Endothelial cell of umbilical vein (primary cell): Measurements from ENCODE around the gene ITGB8. TPM values are rescaled to one million over a fixed set of nuclear protein-coding genes. Genes with fewer than 3 reads are reported as not detected.

Source experiments
- BruUV-seq: library from RNA; stranded (reverse); fragments of 400-500 nt; replicated peaks from 2 replicates; lab custom pipeline; 2021; lab: Mats Ljungman, UMichigan
- CTCF ChIA-PET: fragments of 300-600, 350-600 bp; sonication (Branson Sonifier 250); formaldehyde crosslinking; loops from one replicate; lab custom pipeline; 2021; ENCODE audit warnings: antibody characterized with exemption, inconsistent platforms; lab: Charles Lee
- POLR2A ChIA-PET: fragments of 300-600, 350-600 bp; sonication (Branson Sonifier 250); formaldehyde crosslinking; loops from one replicate; lab custom pipeline; 2021; ENCODE audit warnings: antibody characterized with exemption, inconsistent platforms; lab: Charles Lee
- DNase-seq: peaks from one replicate; pipeline ENCODE4 v3.0.0-alpha.2; 2011; ENCODE audit warnings: low read depth, low spot score
- FAIRE-seq: peaks from 2 replicates; lab custom pipeline; 2011; peaks lifted over from hg19 to GRCh38; lab: Jason Lieb, UNC
- H2AFZ ChIP-seq: 2 replicates; pipeline ENCODE4 v1.6.0; 2012; ENCODE audit warnings: low read depth, low read length, control low read depth, inconsistent platforms
- H3K27ac ChIP-seq: 2 replicates; pipeline ENCODE4 v1.5.1; 2011; ENCODE audit warnings: low read depth, mild to moderate bottlenecking, control low read depth, low read length, moderate library complexity; ENCODE audit not compliant: insufficient read depth
- H3K27me3 ChIP-seq, 2 experiments: 2 replicates each; pipeline versions ENCODE4 v1.6.0 to v1.6.1; 2011; ENCODE audit warnings: low read length in 2 of 2, mixed read lengths in 1 of 2; ENCODE audit not compliant: control insufficient read depth in 2 of 2, insufficient read depth in 2 of 2
- H3K36me3 ChIP-seq, 2 experiments: 2 replicates in 1 of 2; 3 replicates in 1 of 2; pipeline ENCODE4 v1.5.1; 2011; ENCODE audit warnings: low read length in 2 of 2, mild to moderate bottlenecking in 1 of 2, moderate library complexity in 1 of 2; ENCODE audit not compliant: control insufficient read depth in 2 of 2, insufficient read depth in 2 of 2; ENCODE audit errors: extremely low read depth in 1 of 2
- H3K4me1 ChIP-seq: 3 replicates; pipeline ENCODE4 v1.5.1; 2011; ENCODE audit warnings: mild to moderate bottlenecking, low read length; ENCODE audit not compliant: control insufficient read depth, insufficient read depth; ENCODE audit errors: extremely low read depth
- H3K4me2 ChIP-seq: 2 replicates; pipeline ENCODE4 v1.6.1; 2011; ENCODE audit warnings: low read length, control low read depth, mixed read lengths; ENCODE audit not compliant: insufficient read depth
- H3K4me3 ChIP-seq, 3 experiments: fragments of 200-600 bp in 1 of 3; sonication (generic), shearing (Covaris generic) in 1 of 3; replicated peaks in 1 of 3; 2 replicates each; pipeline ENCODE4 v1.5.1; 2011 to 2016; ENCODE audit warnings: control low read depth in 3 of 3, low read length in 3 of 3, mild to moderate bottlenecking in 2 of 3, inconsistent platforms in 1 of 3, low read depth in 1 of 3, moderate library complexity in 1 of 3; ENCODE audit not compliant: insufficient read depth in 1 of 3
- H3K79me2 ChIP-seq: 2 replicates; pipeline ENCODE4 v1.6.0; 2012; ENCODE audit warnings: low read length, inconsistent platforms; ENCODE audit not compliant: control insufficient read depth, insufficient read depth
- H3K9ac ChIP-seq: replicated peaks from 2 replicates; pipeline ENCODE3; 2011; ENCODE audit warnings: low read length, control low read depth; ENCODE audit not compliant: insufficient read depth; ENCODE audit errors: extremely low read depth
- H3K9me1 ChIP-seq: replicated peaks from 3 replicates; pipeline ENCODE4 v1.6.0; 2011; ENCODE audit warnings: mild to moderate bottlenecking, low read length; ENCODE audit not compliant: control insufficient read depth, insufficient read depth; ENCODE audit errors: extremely low read depth
- H3K9me3 ChIP-seq: replicated peaks from 2 replicates; pipeline ENCODE4 v1.5.1; 2012; ENCODE audit warnings: low read length, inconsistent platforms; ENCODE audit not compliant: control insufficient read depth, insufficient read depth
- H4K20me1 ChIP-seq: replicated peaks from 2 replicates; pipeline ENCODE3; 2011; ENCODE audit warnings: mild to moderate bottlenecking, low read length; ENCODE audit not compliant: control insufficient read depth, insufficient read depth; ENCODE audit errors: extremely low read depth
- CTCF ChIP-seq, 2 donors: IDR thresholded peaks; 1 replicate in 1 of 2; 2 replicates in 1 of 2; pipeline ENCODE4 v1.5.1; 2011; ENCODE audit warnings: low read length in 2 of 2, mild to moderate bottlenecking in 2 of 2, moderate library complexity in 2 of 2, control low read depth in 1 of 2, inconsistent platforms in 1 of 2, low read depth in 1 of 2; ENCODE audit not compliant: insufficient read depth in 1 of 2; ENCODE audit errors: extremely low read depth in 1 of 2
- EZH2 ChIP-seq: IDR thresholded peaks from 2 replicates; pipeline ENCODE4 v1.6.1; 2012; ENCODE audit warnings: borderline replicate concordance, low read depth, mild to moderate bottlenecking, moderate library complexity, low read length, inconsistent platforms; ENCODE audit not compliant: severe bottlenecking
- FOS ChIP-seq: IDR thresholded peaks from 2 replicates; pipeline ENCODE4 v1.6.1; 2011; ENCODE audit warnings: mild to moderate bottlenecking, low read length, moderate library complexity, borderline replicate concordance; ENCODE audit not compliant: insufficient read depth
- GATA2 ChIP-seq: IDR thresholded peaks from 2 replicates; pipeline ENCODE4 v1.7.0; 2011; ENCODE audit warnings: low read depth, mild to moderate bottlenecking, moderate library complexity, mixed read lengths, low read length; ENCODE audit not compliant: insufficient read length, insufficient read depth
- JUN ChIP-seq: IDR thresholded peaks from 2 replicates; pipeline ENCODE4 v1.6.1; 2011; ENCODE audit warnings: borderline replicate concordance, low read depth; ENCODE audit not compliant: insufficient read length, insufficient read depth
- MYC ChIP-seq: IDR thresholded peaks from one replicate; pipeline ENCODE4 v1.6.1; 2011; ENCODE audit warnings: mild to moderate bottlenecking, low read depth, low read length
- POLR2A ChIP-seq: IDR thresholded peaks from 2 replicates; pipeline ENCODE4 v1.6.1; 2012; ENCODE audit warnings: low read depth, mild to moderate bottlenecking, control low read depth, low read length
- POLR2AphosphoS5 ChIP-seq: IDR thresholded peaks from 2 replicates; pipeline ENCODE4 v1.6.1; 2012; ENCODE audit warnings: low read depth, mild to moderate bottlenecking, control low read depth, low read length, moderate library complexity; ENCODE audit not compliant: insufficient read depth
- dilution Hi-C: fragments of 300-500 bp; cut with MboI; formaldehyde crosslinking; loops from one replicate; pipeline ENCODE4 v1.15.0; 2019; ENCODE audit warnings: low sequenced_read_pairs; ENCODE audit not compliant: extremely low pct_ligation_motif_present
- intact Hi-C: fragments of 100-400 bp; cut with micrococcal nuclease; formaldehyde crosslinking; loops from one replicate; pipeline ENCODE4 v1.10.0; 2022
- polyA plus RNA-seq, 4 experiments: library from polyadenylated mRNA; depleted of rRNA in 3 of 4; stranded (reverse) in 3 of 4; unstranded in 1 of 4; fragments of >200 nt; gene quantifications; 2 replicates each; pipeline versions ENCODE4 v1.2.1 to v1.2.3, GENCODE V29; 2011 to 2012; ENCODE audit warnings: missing spikeins in 1 of 4
- total RNA-seq: library from RNA; stranded (reverse); gene quantifications from 2 replicates; pipeline ENCODE4 v1.2.3, GENCODE V29; 2021
- TF ChIP-seq, protein P1 (sequence below): IDR thresholded peaks from 2 replicates; pipeline ENCODE4 v1.6.1; 2011; ENCODE audit not compliant: insufficient read depth, insufficient read length

ITGB8 gene
- total and polyA plus RNA-seq, 2 donors (not counting 3 experiments of a cell fraction or from before 2014, with no cell fraction given): 2.9 to 8.2 TPM

GRCh38 chr7:20456701-20457100 lies 126.0 kb downstream of the ITGB8 start:
- TF ChIP-seq MYC (no peak), POLR2A (no peak), EZH2 (no peak), FOS (no peak), CTCF (IDR thresholded peaks at IDR 0.05; ENCODE audit: extremely low read depth in 1 of 2, insufficient read depth in 1 of 2, low read depth in 1 of 2, low read length in 2 of 2) (no peak), GATA2 (no peak), POLR2AphosphoS5 (no peak), JUN (no peak)
- TF ChIP-seq, protein P1, sequence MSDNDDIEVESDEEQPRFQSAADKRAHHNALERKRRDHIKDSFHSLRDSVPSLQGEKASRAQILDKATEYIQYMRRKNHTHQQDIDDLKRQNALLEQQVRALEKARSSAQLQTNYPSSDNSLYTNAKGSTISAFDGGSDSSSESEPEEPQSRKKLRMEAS: no peak
- Histone ChIP-seq H3K4me1 (no peaks in the 10 kb centered on the region), H3K9me3 (no peaks in the 10 kb centered on the region), H3K9ac (no peak overlapping the region), H3K4me2 (no peak overlapping the region), H3K27me3 (no peaks in the 10 kb centered on the region), H3K9me1 (no peaks in the 10 kb centered on the region), H3K4me3 (no peak overlapping the region), H3K27ac (no peak overlapping the region), H3K36me3 (no peaks in the 10 kb centered on the region), H3K79me2 (no peaks in the 10 kb centered on the region), H2AFZ (no peak overlapping the region), H4K20me1 (no peaks in the 10 kb centered on the region)
- DNase-seq (no peak), FAIRE-seq (no peak)
- ChIA-PET POLR2A (no interaction called here), CTCF (interaction anchor here (1.5 kb wide), 1 partner anchor 709 kb away, joined by 4 read pairs; no protein-coding TSS in a partner anchor)
- dilution Hi-C loops (no loop called here), intact Hi-C loops (no loop called here)
- BruUV-seq: no TSS peak
